HCT116 (cell line): ENCODE data around the gene APOLD1. TPM values are rescaled to one million over a fixed set of nuclear protein-coding genes. Genes with fewer than 3 reads are reported as not detected.

ENCODE experiments used
- ATAC-seq: fragments of 200-7000 bp; cut with Tn5 transposase; 2 replicates; pipeline ENCODE4 v1.9.1; 2020; ENCODE audit warnings: mild to moderate bottlenecking, moderate library complexity
- BruUV-seq: library from RNA; stranded (reverse); fragments of 400-500 nt; replicated peaks from 2 replicates; lab custom pipeline; 2021; lab: Mats Ljungman, UMichigan
- CTCF ChIA-PET: fragments of 300-600 bp; sonication (Branson Sonifier 250); formaldehyde crosslinking; loops from one replicate; lab custom pipeline; 2021; ENCODE audit warnings: antibody characterized with exemption; lab: Charles Lee
- POLR2A ChIA-PET: fragments of 300-600, 350-600 bp; sonication (Branson Sonifier 250); formaldehyde crosslinking; loops from one replicate; lab custom pipeline; 2021; ENCODE audit warnings: antibody characterized with exemption; lab: Charles Lee
- RAD21 ChIA-PET, 2 experiments: fragments of 300-600 bp; sonication (Branson Sonifier 250); formaldehyde crosslinking; loops; one replicate each; lab custom pipeline; 2023; ENCODE audit warnings: low total read pairs in 2 of 2; ENCODE audit not compliant: uncharacterized antibody in 2 of 2, unreplicated experiment in 2 of 2, low non-redundant PET in 1 of 2; lab: Charles Lee
- DNase-seq: peaks from one replicate; pipeline ENCODE4 v3.0.0-alpha.2; 2010; ENCODE audit warnings: low read depth, low spot score
- H2AFZ ChIP-seq: fragments of 200-600 bp; shearing (Covaris generic), sonication (generic); 2 replicates; pipeline ENCODE4 v1.6.1; 2017; ENCODE audit warnings: low read depth, mixed run types, mixed read lengths, antibody characterized with exemption, low read length; ENCODE audit not compliant: poor library complexity, severe bottlenecking
- H3K27ac ChIP-seq: 2 replicates; pipeline ENCODE4 v1.5.1; 2012; ENCODE audit warnings: low read depth, low read length
- H3K27me3 ChIP-seq: fragments of 200-600 bp; sonication (generic); 2 replicates; pipeline ENCODE4 v1.6.1; 2016; ENCODE audit warnings: mixed run types, low read length, mixed read lengths; ENCODE audit not compliant: insufficient read depth
- H3K36me3 ChIP-seq, 2 experiments: fragments of 200-500 bp in 1 of 2; fragments of 200-600 bp in 1 of 2; sonication (Bioruptor generic) in 1 of 2; sonication (generic) in 1 of 2; 2 replicates each; pipeline versions ENCODE4 v1.5.1 to v1.6.1; 2014 to 2016; ENCODE audit warnings: low read length in 2 of 2, inconsistent platforms in 1 of 2, mixed read lengths in 1 of 2, mixed run types in 1 of 2; ENCODE audit not compliant: insufficient read depth in 2 of 2, control insufficient read depth in 1 of 2
- H3K4me1 ChIP-seq, 2 experiments: fragments of 200-600 bp in 1 of 2; sonication (generic) in 1 of 2; 2 replicates each; pipeline versions ENCODE4 v1.5.1 to v1.6.1; 2012 to 2017; ENCODE audit warnings: low read length in 2 of 2, inconsistent platforms in 1 of 2, mild to moderate bottlenecking in 1 of 2, mixed read lengths in 1 of 2, mixed run types in 1 of 2, moderate library complexity in 1 of 2; ENCODE audit not compliant: insufficient read depth in 2 of 2, control insufficient read depth in 1 of 2
- H3K4me2 ChIP-seq: fragments of 200-600 bp; sonication (generic); 2 replicates; pipeline ENCODE4 v1.6.1; 2017; ENCODE audit warnings: mixed run types, low read length, mixed read lengths
- H3K4me3 ChIP-seq, 2 experiments: fragments of 200-600 bp in 1 of 2; sonication (generic) in 1 of 2; replicated peaks in 1 of 2; 2 replicates each; pipeline ENCODE4 v1.5.1; 2011 to 2016; ENCODE audit warnings: low read length in 2 of 2, control low read depth in 1 of 2, low read depth in 1 of 2, mild to moderate bottlenecking in 1 of 2, mixed read lengths in 1 of 2, mixed run types in 1 of 2
- H3K79me2 ChIP-seq: fragments of 200-600 bp; sonication (generic); 2 replicates; pipeline ENCODE4 v1.6.1; 2017; ENCODE audit warnings: mild to moderate bottlenecking, mixed run types, low read length, moderate library complexity, mixed read lengths; ENCODE audit not compliant: insufficient read depth
- H3K9ac ChIP-seq: fragments of 200-600 bp; sonication (generic); 2 replicates; pipeline ENCODE4 v1.6.1; 2016; ENCODE audit warnings: low read length, mixed read lengths
- H3K9me2 ChIP-seq: fragments of 200-600 bp; sonication (generic), shearing (Covaris generic); 2 replicates; pipeline ENCODE4 v1.6.1; 2017; ENCODE audit warnings: mixed run types, mild to moderate bottlenecking, moderate library complexity; ENCODE audit not compliant: insufficient read depth
- H3K9me3 ChIP-seq, 2 experiments: fragments of 200-500 bp in 1 of 2; fragments of 200-600 bp in 1 of 2; sonication (Bioruptor generic) in 1 of 2; sonication (generic) in 1 of 2; 2 replicates each; pipeline ENCODE4 v1.6.1; 2014 to 2017; ENCODE audit warnings: low read length in 2 of 2, mixed read lengths in 2 of 2, inconsistent platforms in 1 of 2, low read depth in 1 of 2, mild to moderate bottlenecking in 1 of 2, mixed run types in 1 of 2, moderate library complexity in 1 of 2; ENCODE audit not compliant: control insufficient read depth in 1 of 2, insufficient read depth in 1 of 2
- H4K20me1 ChIP-seq: fragments of 200-600 bp; sonication (generic), shearing (Covaris generic); 2 replicates; pipeline ENCODE4 v1.6.1; 2017; ENCODE audit warnings: mixed run types, mild to moderate bottlenecking, moderate library complexity; ENCODE audit not compliant: insufficient read depth
- CBX3 ChIP-seq: IDR thresholded peaks from 2 replicates; pipeline ENCODE4 v1.6.1; 2012; ENCODE audit warnings: low read depth
- CEBPB ChIP-seq: IDR thresholded peaks from 2 replicates; pipeline ENCODE4 v1.6.1; 2012; ENCODE audit warnings: low read depth
- EZH2phosphoT487 ChIP-seq: fragments of 200-600 bp; IDR thresholded peaks from 2 replicates; pipeline ENCODE4 v1.6.1; 2018; ENCODE audit warnings: antibody characterized with exemption, borderline replicate concordance
- FOSL1 ChIP-seq: IDR thresholded peaks from 2 replicates; pipeline ENCODE4 v1.6.1; 2012; ENCODE audit warnings: low read depth
- JUND ChIP-seq: IDR thresholded peaks from 2 replicates; pipeline ENCODE4 v1.6.1; 2012
- RAD21 ChIP-seq: IDR thresholded peaks from 2 replicates; pipeline ENCODE4 v1.6.1; 2012; ENCODE audit warnings: low read depth, mild to moderate bottlenecking
- TCF7L2 ChIP-seq: IDR thresholded peaks from 2 replicates; pipeline ENCODE4 v1.7.0; 2011; ENCODE audit warnings: borderline replicate concordance, inconsistent platforms; ENCODE audit not compliant: insufficient read depth, insufficient read length; ENCODE audit errors: extremely low read depth
- YY1 ChIP-seq: IDR thresholded peaks from 2 replicates; pipeline ENCODE4 v1.6.1; 2011; ENCODE audit warnings: low read length, low read depth, moderate library complexity, mild to moderate bottlenecking; ENCODE audit not compliant: insufficient replicate concordance; ENCODE audit errors: extremely low read depth
- intact Hi-C: fragments of 100-400 bp; cut with micrococcal nuclease; formaldehyde crosslinking; loops from 2 replicates; pipeline ENCODE4 v1.10.0; 2022
- total RNA-seq: library from RNA; stranded (reverse); gene quantifications from one replicate; pipeline ENCODE4 v1.2.1, GENCODE V29; 2021; ENCODE audit not compliant: unreplicated experiment
- TF ChIP-seq, protein P1 (sequence below): IDR thresholded peaks from 2 replicates; pipeline ENCODE4 v1.6.1; 2012
- TF ChIP-seq, protein P2 (sequence below), 3 experiments: fragments of 200-600 bp in 1 of 3; sonication (generic) in 1 of 3; IDR thresholded peaks in 2 of 3; conservative IDR thresholded peaks in 1 of 3; 2 replicates each; pipeline ENCODE4 v1.5.1; 2012 to 2017; ENCODE audit warnings: low read depth in 2 of 3, low read length in 2 of 3, antibody characterized with exemption in 1 of 3, borderline replicate concordance in 1 of 3, control low read depth in 1 of 3, mild to moderate bottlenecking in 1 of 3, mixed read lengths in 1 of 3, mixed run types in 1 of 3, moderate library complexity in 1 of 3; ENCODE audit not compliant: insufficient read depth in 1 of 3
- TF ChIP-seq, protein P3 (sequence below): IDR thresholded peaks from 2 replicates; pipeline ENCODE4 v1.6.1; 2012; ENCODE audit warnings: low read depth

Gene APOLD1
- total RNA-seq, 1 experiment from 2014 or later = 3.9 TPM

DNA sequence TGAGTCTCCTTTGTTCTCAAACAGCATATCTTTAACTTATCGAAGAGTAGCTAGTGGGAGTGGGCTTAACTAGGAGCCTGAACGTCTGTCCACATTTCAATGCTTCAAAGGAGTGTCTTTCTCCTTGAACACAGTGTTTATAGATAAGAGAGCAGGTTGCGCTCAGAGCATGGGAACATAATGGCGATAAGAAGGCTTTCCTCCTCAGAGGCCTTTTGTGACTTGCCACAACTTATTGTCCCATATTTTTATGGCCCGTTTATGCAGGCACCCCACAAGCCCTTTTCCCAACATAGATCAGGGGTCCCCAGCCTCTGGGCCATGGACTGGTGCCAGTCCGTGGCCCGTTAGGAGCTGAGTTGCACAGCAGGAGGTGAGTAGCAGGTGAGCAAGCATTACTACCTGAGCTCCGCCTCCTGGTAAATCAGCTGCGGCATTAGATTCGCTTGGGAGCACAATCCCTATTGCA is 25.1 kb downstream of the APOLD1 start:
- RAD21 ChIA-PET = no interaction called here
- Histone ChIP-seq H3K9me2 (no peaks in the 10 kb centered on the region), H3K79me2 (peaks cover 25% of the 10 kb centered on the region), H3K36me3 (peaks cover 7 to 12% of the 10 kb centered on the region in 2 experiments; a peak in 3 of 4 replicates), H3K27me3 (no peaks in the 10 kb centered on the region), H3K4me1 (peaks cover 7 to 48% of the 10 kb centered on the region in 2 experiments; a peak in 3 of 4 replicates), H3K27ac (no peak overlapping the region), H3K9ac (no peak overlapping the region), H3K4me2 (no peak overlapping the region), H4K20me1 (no peaks in the 10 kb centered on the region), H3K9me3 (no peaks in the 10 kb centered on the region), H2AFZ (no peak overlapping the region), H3K4me3 (no peak overlapping the region)
- TF ChIP-seq FOSL1 (no peak), YY1 (no peak), TCF7L2 (no peak), JUND (no peak)
- intact Hi-C loops = loop anchor here (10.0 kb wide), 2 partner anchors 174 to 284 kb away; no protein-coding TSS in a partner anchor
- no peak for DNase-seq
- no peak for ATAC-seq
- BruUV-seq = no TSS peak
- CTCF ChIA-PET = no interaction called here
- POLR2A ChIA-PET = no interaction called here

- H3K4me3 ChIP-seq = no peak overlapping the region
- no TSS peak for BruUV-seq
- no peaks in the 10 kb centered on the region for H3K27me3 ChIP-seq
- H3K79me2 ChIP-seq = peaks cover 32% of the 10 kb centered on the region
- H3K36me3 ChIP-seq = peaks cover 12 to 19% of the 10 kb centered on the region in 2 experiments; a peak in 3 of 4 replicates
- TF ChIP-seq CEBPB (no peak), FOSL1 (no peak), RAD21 (no peak), CBX3 (no peak), EZH2phosphoT487 (no peak)
- TF ChIP-seq, protein P1, sequence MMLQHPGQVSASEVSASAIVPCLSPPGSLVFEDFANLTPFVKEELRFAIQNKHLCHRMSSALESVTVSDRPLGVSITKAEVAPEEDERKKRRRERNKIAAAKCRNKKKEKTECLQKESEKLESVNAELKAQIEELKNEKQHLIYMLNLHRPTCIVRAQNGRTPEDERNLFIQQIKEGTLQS = no peak
- TF ChIP-seq, protein P2, sequence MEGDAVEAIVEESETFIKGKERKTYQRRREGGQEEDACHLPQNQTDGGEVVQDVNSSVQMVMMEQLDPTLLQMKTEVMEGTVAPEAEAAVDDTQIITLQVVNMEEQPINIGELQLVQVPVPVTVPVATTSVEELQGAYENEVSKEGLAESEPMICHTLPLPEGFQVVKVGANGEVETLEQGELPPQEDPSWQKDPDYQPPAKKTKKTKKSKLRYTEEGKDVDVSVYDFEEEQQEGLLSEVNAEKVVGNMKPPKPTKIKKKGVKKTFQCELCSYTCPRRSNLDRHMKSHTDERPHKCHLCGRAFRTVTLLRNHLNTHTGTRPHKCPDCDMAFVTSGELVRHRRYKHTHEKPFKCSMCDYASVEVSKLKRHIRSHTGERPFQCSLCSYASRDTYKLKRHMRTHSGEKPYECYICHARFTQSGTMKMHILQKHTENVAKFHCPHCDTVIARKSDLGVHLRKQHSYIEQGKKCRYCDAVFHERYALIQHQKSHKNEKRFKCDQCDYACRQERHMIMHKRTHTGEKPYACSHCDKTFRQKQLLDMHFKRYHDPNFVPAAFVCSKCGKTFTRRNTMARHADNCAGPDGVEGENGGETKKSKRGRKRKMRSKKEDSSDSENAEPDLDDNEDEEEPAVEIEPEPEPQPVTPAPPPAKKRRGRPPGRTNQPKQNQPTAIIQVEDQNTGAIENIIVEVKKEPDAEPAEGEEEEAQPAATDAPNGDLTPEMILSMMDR (IDR thresholded peaks at IDR 0.05 in 2 of 3, conservative IDR thresholded peaks at IDR 0.05 in 1 of 3; ENCODE audit: borderline replicate concordance in 1 of 3, insufficient read depth in 1 of 3, low read depth in 2 of 3, low read length in 2 of 3) = no peak
- TF ChIP-seq, protein P3, sequence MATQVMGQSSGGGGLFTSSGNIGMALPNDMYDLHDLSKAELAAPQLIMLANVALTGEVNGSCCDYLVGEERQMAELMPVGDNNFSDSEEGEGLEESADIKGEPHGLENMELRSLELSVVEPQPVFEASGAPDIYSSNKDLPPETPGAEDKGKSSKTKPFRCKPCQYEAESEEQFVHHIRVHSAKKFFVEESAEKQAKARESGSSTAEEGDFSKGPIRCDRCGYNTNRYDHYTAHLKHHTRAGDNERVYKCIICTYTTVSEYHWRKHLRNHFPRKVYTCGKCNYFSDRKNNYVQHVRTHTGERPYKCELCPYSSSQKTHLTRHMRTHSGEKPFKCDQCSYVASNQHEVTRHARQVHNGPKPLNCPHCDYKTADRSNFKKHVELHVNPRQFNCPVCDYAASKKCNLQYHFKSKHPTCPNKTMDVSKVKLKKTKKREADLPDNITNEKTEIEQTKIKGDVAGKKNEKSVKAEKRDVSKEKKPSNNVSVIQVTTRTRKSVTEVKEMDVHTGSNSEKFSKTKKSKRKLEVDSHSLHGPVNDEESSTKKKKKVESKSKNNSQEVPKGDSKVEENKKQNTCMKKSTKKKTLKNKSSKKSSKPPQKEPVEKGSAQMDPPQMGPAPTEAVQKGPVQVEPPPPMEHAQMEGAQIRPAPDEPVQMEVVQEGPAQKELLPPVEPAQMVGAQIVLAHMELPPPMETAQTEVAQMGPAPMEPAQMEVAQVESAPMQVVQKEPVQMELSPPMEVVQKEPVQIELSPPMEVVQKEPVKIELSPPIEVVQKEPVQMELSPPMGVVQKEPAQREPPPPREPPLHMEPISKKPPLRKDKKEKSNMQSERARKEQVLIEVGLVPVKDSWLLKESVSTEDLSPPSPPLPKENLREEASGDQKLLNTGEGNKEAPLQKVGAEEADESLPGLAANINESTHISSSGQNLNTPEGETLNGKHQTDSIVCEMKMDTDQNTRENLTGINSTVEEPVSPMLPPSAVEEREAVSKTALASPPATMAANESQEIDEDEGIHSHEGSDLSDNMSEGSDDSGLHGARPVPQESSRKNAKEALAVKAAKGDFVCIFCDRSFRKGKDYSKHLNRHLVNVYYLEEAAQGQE = no peak
- no peak overlapping the region for H2AFZ ChIP-seq
- peaks cover 7 to 48% of the 10 kb centered on the region in 2 experiments; a peak in 3 of 4 replicates for H3K4me1 ChIP-seq
- H3K9me3 ChIP-seq = no peaks in the 10 kb centered on the region
- ATAC-seq (no peak), DNase-seq (no peak)
- POLR2A ChIA-PET = no interaction called here
- no peaks in the 10 kb centered on the region for H3K9me2 ChIP-seq
- H4K20me1 ChIP-seq = no peaks in the 10 kb centered on the region
- RAD21 ChIA-PET = no interaction called here
- H3K9ac ChIP-seq = no peak overlapping the region
- intact Hi-C loops = loop anchor here (10.0 kb wide), 2 partner anchors 173 to 283 kb away; no protein-coding TSS in a partner anchor
- H3K27ac ChIP-seq = no peak overlapping the region
- no peak overlapping the region for H3K4me2 ChIP-seq
- CTCF ChIA-PET = interaction anchor here (2.1 kb wide), 1 partner anchor 22 kb away, joined by 11 read pairs; no protein-coding TSS in a partner anchor
Observed at GRCh38 chr12:12811343-12811742, 25.9 kb downstream of the APOLD1 start.
